K562 (cell line): Measurements from ENCODE around the gene TRMT1L. TPM values are rescaled to one million over a fixed set of nuclear protein-coding genes. Genes with fewer than 3 reads are reported as not detected.

Experiments
- ATAC-seq: fragments of 200-7000 bp; cut with Tn5 transposase; 3 replicates; pipeline ENCODE4 v1.9.1; 2020; ENCODE audit warnings: moderate library complexity
- BruUV-seq: library from RNA; stranded (reverse); fragments of 400-500 nt; replicated peaks from 2 replicates; lab custom pipeline; 2021; lab: Mats Ljungman, UMichigan
- CTCF ChIA-PET: fragments of 300-600 bp; formaldehyde crosslinking; extraction: SDS; loops from one replicate; lab custom pipeline; 2021; ENCODE audit warnings: low intra/inter-chr PET ratio; lab: Yijun Ruan, JAX
- POLR2A ChIA-PET: fragments of 300-600, 350-650 bp; sonication (Branson Sonifier 250); formaldehyde crosslinking; extraction: SDS; loops from one replicate; lab custom pipeline; 2021; ENCODE audit warnings: antibody characterized with exemption, inconsistent platforms; lab: Yijun Ruan, JAX
- DNase-seq, 4 experiments: peaks; one replicate each; pipeline versions ENCODE4 v3.0.0 to v3.0.0-alpha.2; 2011 to 2018; ENCODE audit warnings: low spot score in 3 of 4, mixed read lengths in 3 of 4; ENCODE audit errors: extremely low read depth in 1 of 4
- FAIRE-seq: peaks from 2 replicates; lab custom pipeline; 2011; peaks lifted over from hg19 to GRCh38; lab: Jason Lieb, UNC
- H2AFZ ChIP-seq: 2 replicates; pipeline ENCODE4 v1.6.0; 2011; ENCODE audit warnings: low read depth, low read length, control low read depth, inconsistent platforms
- H3K27ac ChIP-seq: fragments of 200-600 bp; 3 replicates; pipeline ENCODE4 v1.8.0; 2011; ENCODE audit warnings: low read depth, mild to moderate bottlenecking, control low read depth, inconsistent platforms, low read length, moderate library complexity, mixed read lengths; ENCODE audit errors: extremely low read depth
- H3K27me3 ChIP-seq, 2 experiments: fragments of 300-600 bp in 1 of 2; 2 replicates in 1 of 2; 3 replicates in 1 of 2; pipeline versions ENCODE4 v1.6.0 to v1.8.0; 2011; ENCODE audit warnings: inconsistent platforms in 2 of 2, low read length in 2 of 2, mild to moderate bottlenecking in 1 of 2, mixed read lengths in 1 of 2, moderate library complexity in 1 of 2; ENCODE audit not compliant: control insufficient read depth in 2 of 2, insufficient read depth in 2 of 2
- H3K36me3 ChIP-seq: fragments of 300-600 bp; 3 replicates; pipeline ENCODE4 v1.8.0; 2011; ENCODE audit warnings: mild to moderate bottlenecking, low read length, inconsistent platforms; ENCODE audit not compliant: control insufficient read depth, insufficient read depth
- H3K4me1 ChIP-seq, 2 experiments: fragments of 200-600 bp in 1 of 2; replicated peaks in 1 of 2; 2 replicates in 1 of 2; 3 replicates in 1 of 2; pipeline versions ENCODE4 v1.5.1 to v1.8.0; 2011; ENCODE audit warnings: inconsistent platforms in 2 of 2, low read length in 2 of 2, mild to moderate bottlenecking in 1 of 2, mixed read lengths in 1 of 2, moderate library complexity in 1 of 2; ENCODE audit not compliant: control insufficient read depth in 2 of 2, insufficient read depth in 2 of 2
- H3K4me2 ChIP-seq: 2 replicates; pipeline ENCODE4 v1.6.1; 2011; ENCODE audit warnings: low read length, control low read depth, inconsistent platforms, mixed read lengths; ENCODE audit not compliant: insufficient read depth
- H3K4me3 ChIP-seq: fragments of 200-600 bp; sonication (generic), shearing (Covaris generic); 2 replicates; pipeline ENCODE4 v1.5.1; 2016; ENCODE audit warnings: control low read depth, inconsistent platforms
- H3K79me2 ChIP-seq: fragments of 200-600 bp; 3 replicates; pipeline ENCODE4 v1.8.0; 2011; ENCODE audit warnings: low read length, inconsistent platforms; ENCODE audit not compliant: control insufficient read depth, insufficient read depth
- H3K9ac ChIP-seq, 2 experiments: 2 replicates each; pipeline versions ENCODE4 v1.6.0 to v1.6.1; 2011; ENCODE audit warnings: low read depth in 2 of 2, low read length in 2 of 2, control low read depth in 1 of 2, inconsistent platforms in 1 of 2, mild to moderate bottlenecking in 1 of 2, mixed read lengths in 1 of 2; ENCODE audit not compliant: insufficient read depth in 1 of 2
- H3K9me1 ChIP-seq: one replicate; pipeline ENCODE4 v1.6.0; 2011; ENCODE audit warnings: inconsistent platforms, mild to moderate bottlenecking, low read length, moderate library complexity; ENCODE audit not compliant: control insufficient read depth, insufficient read depth
- H3K9me3 ChIP-seq: replicated peaks from 2 replicates; pipeline ENCODE4 v1.5.1; 2011; ENCODE audit warnings: low read depth, low read length, inconsistent platforms; ENCODE audit not compliant: control insufficient read depth, insufficient read depth
- H4K20me1 ChIP-seq: replicated peaks from 2 replicates; pipeline ENCODE4 v1.6.1; 2011; ENCODE audit warnings: low read length, inconsistent platforms, mixed read lengths; ENCODE audit not compliant: control insufficient read depth, insufficient read depth
- C11orf30 ChIP-seq: fragments of 450-650 bp; IDR thresholded peaks from 2 replicates; pipeline ENCODE4 v1.6.1; 2016; ENCODE audit warnings: low read depth, mild to moderate bottlenecking
- DPF2 ChIP-seq: fragments of 450-650 bp; IDR thresholded peaks from 2 replicates; pipeline ENCODE4 v1.6.1; 2016
- EP300 ChIP-seq: IDR thresholded peaks from 2 replicates; pipeline ENCODE4 v1.6.1; 2012; ENCODE audit warnings: low read length, improper control_type of control experiment
- HMGN3 ChIP-seq: IDR thresholded peaks from 2 replicates; pipeline ENCODE4 v1.6.1; 2011; ENCODE audit warnings: borderline replicate concordance, low read depth, mild to moderate bottlenecking, mixed read lengths, low read length; ENCODE audit not compliant: insufficient read length; ENCODE audit errors: extremely low read depth
- JUN ChIP-seq, 2 experiments: sonication (generic) in 1 of 2; formaldehyde crosslinking in 1 of 2; IDR thresholded peaks; 2 replicates each; pipeline versions ENCODE4 v1.6.1 to v1.8.0; 2012 to 2022; ENCODE audit warnings: borderline replicate concordance in 2 of 2, mild to moderate bottlenecking in 2 of 2, improper control_type of control experiment in 1 of 2, low read depth in 1 of 2, low read length in 1 of 2, missing genetic modification reagents in 1 of 2
- KDM2B ChIP-seq: fragments of 250-450 bp; sonication (Bioruptor Pico); IDR thresholded peaks from 2 replicates; pipeline ENCODE4 v1.8.0; 2021; ENCODE audit warnings: mild to moderate bottlenecking, moderate library complexity
- KDM5B ChIP-seq: fragments of 200-600 bp; sonication (generic); IDR thresholded peaks from 2 replicates; pipeline ENCODE4 v1.6.1; 2012; ENCODE audit warnings: low read depth, mild to moderate bottlenecking, moderate library complexity, low read length, control low read depth, inconsistent platforms; ENCODE audit not compliant: insufficient replicate concordance
- MTA2 ChIP-seq: fragments of 450-650 bp; IDR thresholded peaks from 2 replicates; pipeline ENCODE4 v1.6.1; 2016; ENCODE audit warnings: low read depth
- ZFPM2 ChIP-seq: fragments of 250-450 bp; sonication (Bioruptor Pico); IDR thresholded peaks from 2 replicates; pipeline ENCODE4 v1.5.1; 2022; ENCODE audit warnings: mild to moderate bottlenecking
- ZNF239 ChIP-seq: fragments of 250-450 bp; sonication (Bioruptor Pico); IDR thresholded peaks from 2 replicates; pipeline ENCODE4 v1.4.0; 2020; ENCODE audit warnings: mild to moderate bottlenecking
- WGBS: fragments of 100-300 bp; shearing (Covaris generic); methylation state at CpG from one replicate; pipeline ENCODE4 v1.1.6; 2016; ENCODE audit warnings: low coverage, mixed read lengths; ENCODE audit not compliant: insufficient coverage; ENCODE audit errors: missing lambda C conversion rate; 5-methylcytosine and 5-hydroxymethylcytosine counted together
- in situ Hi-C: fragments of 300-500 bp; cut with MboI; formaldehyde crosslinking; loops from 4 replicates; pipeline ENCODE4 v1.15.0; 2018; ENCODE audit warnings: inconsistent platforms, mixed read lengths
- intact Hi-C: fragments of 100-400 bp; cut with micrococcal nuclease; formaldehyde crosslinking; loops from 2 replicates; pipeline ENCODE4 v1.14.2; 2022
- polyA plus RNA-seq, 8 experiments: library from polyadenylated mRNA; depleted of rRNA in 4 of 8; stranded (reverse) in 5 of 8; unstranded in 3 of 8; fragments of >200 nt; fragmentation: Nextera tagmentation in 2 of 8; fragmentation: Illumina TruSeq in 1 of 8; extraction: Ambion mirVana in 2 of 8; extraction: Trizol in 1 of 8; gene quantifications; 2 replicates each; pipeline versions ENCODE4 v1.2.1 to v1.2.3, GENCODE V29; 2011 to 2014; ENCODE audit warnings: inconsistent platforms in 1 of 8, missing spikeins in 1 of 8
- total RNA-seq, 7 experiments: library from RNA; depleted of rRNA in 6 of 7; stranded (reverse); fragments of >200 nt in 6 of 7; fragmentation: Illumina TruSeq in 2 of 7; extraction: Trizol in 2 of 7; gene quantifications; 2 replicates each; pipeline versions ENCODE4 v1.2.1 to v1.2.3, GENCODE V29; 2011 to 2021; ENCODE audit warnings: low replicate concordance in 1 of 7
- TF ChIP-seq, protein P1 (sequence below): fragments of 450-650 bp; formaldehyde crosslinking; IDR thresholded peaks from 2 replicates; pipeline ENCODE4 v1.4.0; 2020; ENCODE audit warnings: mild to moderate bottlenecking, moderate library complexity
- TF ChIP-seq, protein P2 (sequence below): fragments of 450-650 bp; IDR thresholded peaks from 2 replicates; pipeline ENCODE4 v1.7.0; 2016; ENCODE audit warnings: borderline replicate concordance
- TF ChIP-seq, protein P3 (sequence below): fragments of 150-350 bp; conservative IDR thresholded peaks from 2 replicates; pipeline ENCODE4 v1.6.1; 2014; ENCODE audit warnings: low read length

Gene TRMT1L
- total and polyA plus RNA-seq, 9 of the 15 experiments (the other 6 are each of a cell fraction or from before 2014, with no cell fraction given) = 6.4 to 88.9 (median 32.9) TPM

DNA sequence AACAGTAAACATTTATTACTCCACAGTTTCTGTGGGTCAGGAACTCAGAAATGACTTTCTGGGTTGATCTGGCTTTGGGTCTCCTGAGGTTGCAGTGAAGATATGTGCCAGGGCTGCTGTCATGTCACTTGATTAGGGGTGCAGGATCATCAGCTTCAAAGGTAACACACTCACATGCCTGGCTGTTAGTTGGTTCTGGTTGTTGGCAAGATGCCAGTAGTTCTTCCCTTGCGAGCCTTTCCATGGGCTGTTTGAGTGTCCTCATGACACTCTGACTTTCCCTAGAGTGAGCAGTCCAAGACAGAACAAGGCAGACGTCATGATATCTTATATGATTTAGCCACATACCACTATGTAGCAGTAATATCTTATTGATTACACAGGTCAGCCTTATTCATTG is 2.0 kb upstream of the TRMT1L start (continued):
- TF ChIP-seq JUN (IDR thresholded peaks at IDR 0.05; ENCODE audit: borderline replicate concordance, low read depth, low read length) (no peak), JUN (CRISPR knock-in tag; IDR thresholded peaks at IDR 0.05; ENCODE audit: borderline replicate concordance) (no peak)

DNA sequence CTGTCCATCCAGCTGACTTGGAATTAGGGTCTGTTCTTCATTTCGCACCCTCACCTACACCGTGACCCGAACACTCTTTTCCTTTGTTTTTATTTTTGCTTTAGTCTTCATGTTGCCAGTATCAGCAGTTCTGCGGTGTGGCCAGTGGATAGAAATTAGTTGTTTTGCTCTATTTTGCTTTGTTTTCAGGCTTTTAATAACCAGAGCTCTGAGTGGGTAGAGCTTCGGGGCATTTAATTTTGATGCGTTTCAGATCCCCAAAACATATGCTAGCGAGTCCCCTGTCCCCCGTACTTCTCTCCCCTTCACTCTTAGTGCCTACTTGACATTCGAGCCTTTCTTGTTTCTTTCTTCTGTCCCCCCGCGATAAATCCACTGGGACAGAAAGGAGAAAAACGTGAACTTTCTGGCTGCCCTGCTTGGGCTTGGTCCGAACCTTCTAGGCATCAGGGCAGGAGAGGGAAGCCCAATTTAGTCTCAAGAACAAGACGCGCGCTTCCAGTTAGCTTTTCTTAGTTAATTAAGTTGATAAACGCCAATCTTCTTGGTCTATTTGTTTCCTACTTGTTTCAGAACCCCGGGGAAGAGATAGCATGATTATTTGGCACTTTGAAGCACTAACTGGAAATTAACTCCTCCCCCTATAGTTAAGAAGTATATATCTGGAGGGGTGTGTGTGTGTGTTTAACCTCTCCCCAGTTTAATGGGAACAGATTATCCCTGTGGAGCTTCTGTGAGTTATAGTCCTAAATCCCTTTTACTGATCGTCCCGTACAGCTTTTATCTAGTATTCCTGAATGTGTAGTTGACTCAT is 1.1 kb upstream of the TRMT1L start:
- H3K4me3 ChIP-seq = peak overlapping the region; percentile 87
- H3K4me1 ChIP-seq = peaks cover 10 to 16% of the 10 kb centered on the region in 2 experiments; a peak in 3 of 5 replicates
- peak overlapping the region; percentile 80 for H3K27ac ChIP-seq
- ATAC-seq (no peak), DNase-seq (peak in 1 of 4 experiments; percentile 30), FAIRE-seq (no peak)
- POLR2A ChIA-PET = interaction anchor here (0.6 to 2.3 kb wide), 9 partner anchors 8 to 784 kb away, joined by 3 to 12 read pairs (median 4); no protein-coding TSS in a partner anchor
- peak overlapping the region; percentile 92 for H2AFZ ChIP-seq
- no peaks in the 10 kb centered on the region for H3K9me3 ChIP-seq
- H3K27me3 ChIP-seq = no peaks in the 10 kb centered on the region
- peak overlapping the region; percentile 95 for H3K4me2 ChIP-seq
- CTCF ChIA-PET = interaction anchor here (0.8 kb wide), 1 partner anchor 176 kb away, joined by 3 read pairs; no protein-coding TSS in a partner anchor
- TSS peak; percentile 75 for BruUV-seq
- peak overlapping the region; percentile 89 to 92 for H3K9ac ChIP-seq
- no peaks in the 10 kb centered on the region for H3K9me1 ChIP-seq
- WGBS = under 1% methylated on average over 20 of the region's 20 CpGs
- no peaks in the 10 kb centered on the region for H4K20me1 ChIP-seq
- no peaks in the 10 kb centered on the region for H3K36me3 ChIP-seq
- in situ Hi-C loops (no loop called here), intact Hi-C loops (loop anchor here (5.0 kb wide), 1 partner anchor 401 kb away; no protein-coding TSS in a partner anchor)
- H3K79me2 ChIP-seq = peaks cover 41% of the 10 kb centered on the region
- no peak for TF ChIP-seq MTA2
- peak; percentile 32; the same call in 1 of the 2 replicates for TF ChIP-seq KDM2B (CRISPR knock-in tag)
- no peak for TF ChIP-seq KDM5B
- TF ChIP-seq EP300 = no peak
- TF ChIP-seq HMGN3 = no peak
- TF ChIP-seq, protein P1, sequence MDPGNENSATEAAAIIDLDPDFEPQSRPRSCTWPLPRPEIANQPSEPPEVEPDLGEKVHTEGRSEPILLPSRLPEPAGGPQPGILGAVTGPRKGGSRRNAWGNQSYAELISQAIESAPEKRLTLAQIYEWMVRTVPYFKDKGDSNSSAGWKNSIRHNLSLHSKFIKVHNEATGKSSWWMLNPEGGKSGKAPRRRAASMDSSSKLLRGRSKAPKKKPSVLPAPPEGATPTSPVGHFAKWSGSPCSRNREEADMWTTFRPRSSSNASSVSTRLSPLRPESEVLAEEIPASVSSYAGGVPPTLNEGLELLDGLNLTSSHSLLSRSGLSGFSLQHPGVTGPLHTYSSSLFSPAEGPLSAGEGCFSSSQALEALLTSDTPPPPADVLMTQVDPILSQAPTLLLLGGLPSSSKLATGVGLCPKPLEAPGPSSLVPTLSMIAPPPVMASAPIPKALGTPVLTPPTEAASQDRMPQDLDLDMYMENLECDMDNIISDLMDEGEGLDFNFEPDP (CRISPR knock-in tag) = no peak
- 0 out of 2 replicates have a peak, but pooled peaks have one; percentile 19 for TF ChIP-seq DPF2
- TF ChIP-seq, protein P2, sequence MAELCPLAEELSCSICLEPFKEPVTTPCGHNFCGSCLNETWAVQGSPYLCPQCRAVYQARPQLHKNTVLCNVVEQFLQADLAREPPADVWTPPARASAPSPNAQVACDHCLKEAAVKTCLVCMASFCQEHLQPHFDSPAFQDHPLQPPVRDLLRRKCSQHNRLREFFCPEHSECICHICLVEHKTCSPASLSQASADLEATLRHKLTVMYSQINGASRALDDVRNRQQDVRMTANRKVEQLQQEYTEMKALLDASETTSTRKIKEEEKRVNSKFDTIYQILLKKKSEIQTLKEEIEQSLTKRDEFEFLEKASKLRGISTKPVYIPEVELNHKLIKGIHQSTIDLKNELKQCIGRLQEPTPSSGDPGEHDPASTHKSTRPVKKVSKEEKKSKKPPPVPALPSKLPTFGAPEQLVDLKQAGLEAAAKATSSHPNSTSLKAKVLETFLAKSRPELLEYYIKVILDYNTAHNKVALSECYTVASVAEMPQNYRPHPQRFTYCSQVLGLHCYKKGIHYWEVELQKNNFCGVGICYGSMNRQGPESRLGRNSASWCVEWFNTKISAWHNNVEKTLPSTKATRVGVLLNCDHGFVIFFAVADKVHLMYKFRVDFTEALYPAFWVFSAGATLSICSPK = 0 out of 2 replicates have a peak, but pooled peaks have one; percentile 68
- TF ChIP-seq ZNF239 (CRISPR knock-in tag) = no peak
- no peak for TF ChIP-seq ZFPM2 (CRISPR knock-in tag)
- no peak for TF ChIP-seq C11orf30
- TF ChIP-seq, protein P3, sequence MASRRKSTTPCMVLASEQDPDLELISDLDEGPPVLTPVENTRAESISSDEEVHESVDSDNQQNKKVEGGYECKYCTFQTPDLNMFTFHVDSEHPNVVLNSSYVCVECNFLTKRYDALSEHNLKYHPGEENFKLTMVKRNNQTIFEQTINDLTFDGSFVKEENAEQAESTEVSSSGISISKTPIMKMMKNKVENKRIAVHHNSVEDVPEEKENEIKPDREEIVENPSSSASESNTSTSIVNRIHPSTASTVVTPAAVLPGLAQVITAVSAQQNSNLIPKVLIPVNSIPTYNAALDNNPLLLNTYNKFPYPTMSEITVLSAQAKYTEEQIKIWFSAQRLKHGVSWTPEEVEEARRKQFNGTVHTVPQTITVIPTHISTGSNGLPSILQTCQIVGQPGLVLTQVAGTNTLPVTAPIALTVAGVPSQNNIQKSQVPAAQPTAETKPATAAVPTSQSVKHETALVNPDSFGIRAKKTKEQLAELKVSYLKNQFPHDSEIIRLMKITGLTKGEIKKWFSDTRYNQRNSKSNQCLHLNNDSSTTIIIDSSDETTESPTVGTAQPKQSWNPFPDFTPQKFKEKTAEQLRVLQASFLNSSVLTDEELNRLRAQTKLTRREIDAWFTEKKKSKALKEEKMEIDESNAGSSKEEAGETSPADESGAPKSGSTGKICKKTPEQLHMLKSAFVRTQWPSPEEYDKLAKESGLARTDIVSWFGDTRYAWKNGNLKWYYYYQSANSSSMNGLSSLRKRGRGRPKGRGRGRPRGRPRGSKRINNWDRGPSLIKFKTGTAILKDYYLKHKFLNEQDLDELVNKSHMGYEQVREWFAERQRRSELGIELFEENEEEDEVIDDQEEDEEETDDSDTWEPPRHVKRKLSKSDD = no peak
